Thoracic aorta (tissue), 2 donors: Measurements from ENCODE around the gene GDNF. TPM values are rescaled to one million over a fixed set of nuclear protein-coding genes. Genes with fewer than 3 reads are reported as not detected.
"Not testable (repeated sequence)": the region's sequence is repeated elsewhere in the genome, so short reads cannot be mapped to it uniquely, and the experiment has no call there.

Experiments
- ATAC-seq: fragments of 150-250 bp; one replicate; pipeline ENCODE4 v1.8.0; 2017; ENCODE audit warnings: low read depth; ENCODE audit not compliant: insufficient number of reproducible peaks, low FRiP score
- DNase-seq: peaks from one replicate; pipeline ENCODE4 v3.0.0-alpha.2; 2020; ENCODE audit warnings: low spot score
- H3K27ac ChIP-seq, 2 donors: fragments of 200-600 bp; sonication (generic); 1 replicate in 1 of 2; 2 replicates in 1 of 2; pipeline ENCODE4 v1.5.1; 2016; ENCODE audit warnings: mild to moderate bottlenecking in 2 of 2, moderate library complexity in 2 of 2
- H3K27me3 ChIP-seq: fragments of 200-600 bp; sonication (generic); replicated peaks from 2 replicates; pipeline ENCODE4 v1.6.0; 2016; ENCODE audit warnings: mild to moderate bottlenecking; ENCODE audit not compliant: insufficient read depth
- H3K36me3 ChIP-seq: fragments of 200-600 bp; sonication (generic); one replicate; pipeline ENCODE4 v1.5.1; 2016
- H3K4me1 ChIP-seq, 2 donors: fragments of 200-600 bp; sonication (generic); 1 replicate in 1 of 2; 2 replicates in 1 of 2; pipeline versions ENCODE4 v1.5.1 to v1.6.0; 2016; ENCODE audit warnings: low read depth in 2 of 2, mild to moderate bottlenecking in 1 of 2; ENCODE audit not compliant: control insufficient read depth in 1 of 2
- H3K4me3 ChIP-seq: fragments of 200-600 bp; sonication (generic); 2 replicates; pipeline ENCODE4 v1.5.1; 2016; ENCODE audit warnings: mild to moderate bottlenecking
- H3K9me3 ChIP-seq: fragments of 200-600 bp; sonication (generic); 2 replicates; pipeline ENCODE4 v1.5.1; 2016
- CTCF ChIP-seq: fragments of 200-600 bp; sonication (generic); IDR thresholded peaks from one replicate; pipeline ENCODE4 v1.5.1; 2019; ENCODE audit warnings: antibody characterized with exemption
- total RNA-seq, 2 donors: library from RNA; depleted of rRNA; stranded (reverse); fragments of >200 nt; gene quantifications; one replicate each; pipeline versions ENCODE4 v1.1.0 to v1.2.3, GENCODE V29; 2016

Gene GDNF
- total RNA-seq, 2 donors from 2014 or later = 1.3 TPM; not detected in 1

GRCh38 chr5:37786416-37786815 lies 53.4 kb downstream of the GDNF start:
- DNase-seq = no peak
- TF ChIP-seq CTCF = no peak
- ATAC-seq = no peak
- Histone ChIP-seq H3K27me3 (no peaks in the 10 kb centered on the region), H3K36me3 (no peaks in the 10 kb centered on the region), H3K27ac (no peak overlapping the region), H3K4me3 (no peak overlapping the region), H3K4me1 (no peaks in the 10 kb centered on the region), H3K9me3 (no peaks in the 10 kb centered on the region)

- DNase-seq, H3K36me3 ChIP-seq, H3K4me1 ChIP-seq, H3K27me3 ChIP-seq, H3K4me3 ChIP-seq, H3K27ac ChIP-seq, ATAC-seq, H3K9me3 ChIP-seq: not testable (repeated sequence)
These were observed 58.4 kb downstream of the GDNF start for GRCh38 chr5:37781409-37781808.

- no peaks in the 10 kb centered on the region for H3K27me3 ChIP-seq
- no peak for ATAC-seq
- DNase-seq = no peak
- no peaks in the 10 kb centered on the region for H3K36me3 ChIP-seq
- no peaks in the 10 kb centered on the region for H3K9me3 ChIP-seq
- no peak overlapping the region for H3K4me3 ChIP-seq
- no peak for TF ChIP-seq CTCF
- no peak overlapping the region for H3K27ac ChIP-seq
- no peaks in the 10 kb centered on the region for H3K4me1 ChIP-seq
These were observed 62.3 kb downstream of the GDNF start for GRCh38 chr5:37777432-37778130.

GRCh38 chr5:37776826-37777225 lies 63.0 kb downstream of the GDNF start:
- DNase-seq (no peak), ATAC-seq (no peak)
- Histone ChIP-seq H3K27me3 (no peaks in the 10 kb centered on the region), H3K4me1 (no peaks in the 10 kb centered on the region), H3K36me3 (no peaks in the 10 kb centered on the region), H3K4me3 (no peak overlapping the region), H3K27ac (no peak overlapping the region), H3K9me3 (no peaks in the 10 kb centered on the region)
- TF ChIP-seq CTCF = no peak

- H3K4me1 ChIP-seq = no peaks in the 10 kb centered on the region
- TF ChIP-seq CTCF = peak; percentile 40
- no peaks in the 10 kb centered on the region for H3K27me3 ChIP-seq
- no peaks in the 10 kb centered on the region for H3K9me3 ChIP-seq
- H3K36me3 ChIP-seq = no peaks in the 10 kb centered on the region
- ATAC-seq = no peak
- no peak overlapping the region for H3K4me3 ChIP-seq
- no peak for DNase-seq
- H3K27ac ChIP-seq = no peak overlapping the region
These were observed 64.8 kb downstream of the GDNF start for GRCh38 chr5:37774912-37775483.
